NCI-H524 (cell line): Measurements from ENCODE around the gene TMEM121B.

Source experiments
- DNase-seq, 2 experiments: peaks; one replicate each; lab custom pipeline; 2025; lab: John Stamatoyannopoulos, UW

TMEM121B gene

GRCh38 chr22:17091851-17092250, 29.3 kb downstream of the TMEM121B start:
- no peak for DNase-seq

- DNase-seq: no peak
These were observed 30.6 kb downstream of the TMEM121B start for GRCh38 chr22:17090550-17090949.

- DNase-seq: no peak
These were observed 33.5 kb downstream of the TMEM121B start for GRCh38 chr22:17087498-17088131.

- DNase-seq: no peak
These were observed 34.2 kb downstream of the TMEM121B start for GRCh38 chr22:17086788-17087497.

GRCh38 chr22:17086296-17086695, 34.9 kb downstream of the TMEM121B start:
- DNase-seq: no peak

- peak in 1 of 2 experiments; percentile 28 for DNase-seq
These were observed 35.6 kb downstream of the TMEM121B start for GRCh38 chr22:17085277-17086181.

- peak; percentile 71 to 88 for DNase-seq
These were observed 36.4 kb downstream of the TMEM121B start, which contains the start of gene IL17RA for GRCh38 chr22:17084554-17085276. IL17RA (plus strand) TSS chr22:17085000; CDS start chr22:17085092, 92 bp downstream.

- DNase-seq: no peak
These were observed 37.2 kb downstream of the TMEM121B start for GRCh38 chr22:17083811-17084441.

GRCh38 chr22:17083255-17083654, 37.9 kb downstream of the TMEM121B start:
- no peak for DNase-seq

GRCh38 chr22:17079572-17079971, 41.6 kb downstream of the TMEM121B start:
- no peak for DNase-seq

GRCh38 chr22:17077255-17077654, 43.9 kb downstream of the TMEM121B start:
- DNase-seq: no peak

- no peak for DNase-seq
These were observed 46.5 kb downstream of the TMEM121B start for GRCh38 chr22:17074648-17075002.

- no peak for DNase-seq
These were observed 48.3 kb downstream of the TMEM121B start for GRCh38 chr22:17072877-17073276.
